Measurements from ENCODE around the gene LDHD.

DNA sequence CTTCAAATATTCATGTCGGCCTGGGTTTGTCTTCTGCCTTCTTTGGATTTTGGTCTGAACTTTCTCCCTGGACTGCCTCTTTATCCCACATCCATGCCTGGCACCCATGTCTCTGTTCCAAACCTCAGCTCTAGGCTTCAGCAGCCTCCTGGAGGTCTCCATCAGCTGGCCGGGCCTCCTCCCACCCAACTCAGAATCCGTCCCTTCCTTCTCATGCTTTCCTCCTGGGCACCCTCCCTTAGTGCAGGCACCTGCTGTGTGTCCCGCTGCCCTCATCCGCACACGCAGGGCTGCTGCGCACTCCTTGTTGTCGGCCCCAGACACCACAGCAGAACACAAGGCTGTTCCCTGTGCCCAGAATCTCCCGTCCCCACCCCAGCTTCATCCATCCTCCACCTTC lies 14.0 kb downstream of the LDHD start:
- no peak for TF ChIP-seq GTF2A2 (tag; IDR thresholded peaks at IDR 0.05)
- no peak for TF ChIP-seq HDGF (IDR thresholded peaks at IDR 0.05)
- TF ChIP-seq, protein P1, sequence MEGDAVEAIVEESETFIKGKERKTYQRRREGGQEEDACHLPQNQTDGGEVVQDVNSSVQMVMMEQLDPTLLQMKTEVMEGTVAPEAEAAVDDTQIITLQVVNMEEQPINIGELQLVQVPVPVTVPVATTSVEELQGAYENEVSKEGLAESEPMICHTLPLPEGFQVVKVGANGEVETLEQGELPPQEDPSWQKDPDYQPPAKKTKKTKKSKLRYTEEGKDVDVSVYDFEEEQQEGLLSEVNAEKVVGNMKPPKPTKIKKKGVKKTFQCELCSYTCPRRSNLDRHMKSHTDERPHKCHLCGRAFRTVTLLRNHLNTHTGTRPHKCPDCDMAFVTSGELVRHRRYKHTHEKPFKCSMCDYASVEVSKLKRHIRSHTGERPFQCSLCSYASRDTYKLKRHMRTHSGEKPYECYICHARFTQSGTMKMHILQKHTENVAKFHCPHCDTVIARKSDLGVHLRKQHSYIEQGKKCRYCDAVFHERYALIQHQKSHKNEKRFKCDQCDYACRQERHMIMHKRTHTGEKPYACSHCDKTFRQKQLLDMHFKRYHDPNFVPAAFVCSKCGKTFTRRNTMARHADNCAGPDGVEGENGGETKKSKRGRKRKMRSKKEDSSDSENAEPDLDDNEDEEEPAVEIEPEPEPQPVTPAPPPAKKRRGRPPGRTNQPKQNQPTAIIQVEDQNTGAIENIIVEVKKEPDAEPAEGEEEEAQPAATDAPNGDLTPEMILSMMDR (IDR thresholded peaks at IDR 0.05 in 2 of 3, conservative IDR thresholded peaks at IDR 0.05 in 1 of 3; ENCODE audit: insufficient read depth in 2 of 3, low read depth in 1 of 3, low read length in 3 of 3) = no peak
- TF ChIP-seq GATAD2B (IDR thresholded peaks at IDR 0.05; ENCODE audit: borderline replicate concordance) = no peak
- no peak for TF ChIP-seq EP300 (IDR thresholded peaks at IDR 0.05; ENCODE audit: low read length)
- TF ChIP-seq, protein P2, sequence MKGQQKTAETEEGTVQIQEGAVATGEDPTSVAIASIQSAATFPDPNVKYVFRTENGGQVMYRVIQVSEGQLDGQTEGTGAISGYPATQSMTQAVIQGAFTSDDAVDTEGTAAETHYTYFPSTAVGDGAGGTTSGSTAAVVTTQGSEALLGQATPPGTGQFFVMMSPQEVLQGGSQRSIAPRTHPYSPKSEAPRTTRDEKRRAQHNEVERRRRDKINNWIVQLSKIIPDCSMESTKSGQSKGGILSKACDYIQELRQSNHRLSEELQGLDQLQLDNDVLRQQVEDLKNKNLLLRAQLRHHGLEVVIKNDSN (CRISPR knock-in tag; IDR thresholded peaks at IDR 0.05) = no peak
- TF ChIP-seq ZEB2 (IDR thresholded peaks at IDR 0.05) = no peak
